Measurements from ENCODE around the gene TM9SF4. TPM values are rescaled to one million over a fixed set of nuclear protein-coding genes. Genes with fewer than 3 reads are reported as not detected.
A peak's percentile ranks its signal among the peaks of the same experiment; 100 is the strongest.

The TM9SF4 gene
- total RNA-seq, 1 donor from 2014 or later = 106 TPM

DNA sequence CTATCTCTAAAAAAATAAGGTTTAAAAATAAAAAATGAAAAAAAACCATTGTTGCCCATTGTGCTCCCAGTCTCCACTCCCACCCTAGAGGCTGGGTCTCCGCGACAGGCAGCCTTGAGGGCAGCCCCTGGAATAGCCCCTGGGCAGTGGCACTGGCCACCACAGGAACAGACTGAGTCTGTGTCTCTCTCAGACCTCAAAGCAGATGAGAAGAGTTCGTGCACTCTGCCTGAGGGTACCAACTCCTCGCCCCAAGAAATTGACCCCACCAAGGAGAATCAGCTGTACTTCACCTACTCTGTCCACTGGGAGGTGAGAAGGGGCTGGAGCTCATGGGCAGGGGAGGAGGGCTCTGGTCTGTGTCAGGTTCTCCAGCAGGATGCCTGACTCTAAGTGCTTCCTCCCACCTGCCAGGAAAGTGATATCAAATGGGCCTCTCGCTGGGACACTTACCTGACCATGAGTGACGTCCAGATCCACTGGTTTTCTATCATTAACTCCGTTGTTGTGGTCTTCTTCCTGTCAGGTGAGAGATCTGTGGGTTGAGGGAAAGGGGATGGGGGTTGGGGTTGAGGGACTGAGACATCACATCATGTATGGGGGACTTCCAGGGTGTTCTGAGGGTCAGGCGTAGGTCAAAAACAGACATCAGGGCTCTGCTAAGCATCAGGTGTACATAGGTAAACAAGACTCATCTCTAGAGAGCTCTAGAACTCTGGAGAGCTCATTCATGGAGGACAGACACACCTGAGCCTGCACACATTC, 35.6 kb downstream of the TM9SF4 start:
- Mint-ChIP-seq H3K4me1 (ENCODE audit: low read depth, unreplicated experiment) (peaks cover 2% of the 10 kb centered on the region), H3K9me3 (ENCODE audit: unreplicated experiment) (peaks cover 6% of the 10 kb centered on the region), H3K27me3 (ENCODE audit: unreplicated experiment) (peaks cover 2% of the 10 kb centered on the region), H3K27ac (ENCODE audit: unreplicated experiment) (no peak overlapping the region), H3K4me3 (ENCODE audit: unreplicated experiment) (no peak overlapping the region), H3K36me3 (ENCODE audit: unreplicated experiment) (peaks cover 13% of the 10 kb centered on the region)
- DNase-seq = no peak
- TF ChIP-seq CTCF (IDR thresholded peaks at IDR 0.05; ENCODE audit: partially characterized antibody, unreplicated experiment) = no peak

DNA sequence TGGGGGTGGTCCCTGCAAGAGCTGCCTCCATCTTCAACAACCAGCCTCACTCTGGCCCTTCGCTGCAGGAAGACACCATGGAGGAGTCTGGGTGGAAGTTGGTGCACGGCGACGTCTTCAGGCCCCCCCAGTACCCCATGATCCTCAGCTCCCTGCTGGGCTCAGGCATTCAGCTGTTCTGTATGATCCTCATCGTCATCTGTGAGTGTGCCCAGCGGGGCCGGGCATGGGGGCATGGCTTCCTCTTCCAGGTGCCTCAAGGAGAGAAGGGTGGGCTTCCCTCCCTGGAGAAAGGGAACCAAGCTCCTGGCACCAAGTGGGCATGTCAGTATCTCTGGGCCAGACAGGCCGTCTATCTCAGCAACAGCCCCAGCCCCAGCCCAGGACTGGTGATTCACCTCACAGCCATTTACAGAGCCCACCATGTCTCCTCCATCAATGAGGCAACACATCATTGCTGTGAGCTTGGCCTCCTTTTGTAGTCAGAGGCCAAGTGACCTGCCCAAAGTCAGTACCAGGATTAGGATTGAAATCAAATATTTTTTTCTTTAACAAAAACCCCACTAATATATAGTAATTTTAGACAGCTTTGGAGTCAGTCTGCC, 40.2 kb downstream of the TM9SF4 start:
- Mint-ChIP-seq H3K36me3 (ENCODE audit: unreplicated experiment) (peaks cover 10% of the 10 kb centered on the region), H3K27ac (ENCODE audit: unreplicated experiment) (no peak overlapping the region), H3K4me1 (ENCODE audit: low read depth, unreplicated experiment) (peaks cover 2% of the 10 kb centered on the region), H3K9me3 (ENCODE audit: unreplicated experiment) (no peaks in the 10 kb centered on the region), H3K4me3 (ENCODE audit: unreplicated experiment) (no peak overlapping the region), H3K27me3 (ENCODE audit: unreplicated experiment) (peaks cover 3% of the 10 kb centered on the region)
- no peak for TF ChIP-seq CTCF (IDR thresholded peaks at IDR 0.05; ENCODE audit: partially characterized antibody, unreplicated experiment)
- DNase-seq = peak; percentile 6

DNA sequence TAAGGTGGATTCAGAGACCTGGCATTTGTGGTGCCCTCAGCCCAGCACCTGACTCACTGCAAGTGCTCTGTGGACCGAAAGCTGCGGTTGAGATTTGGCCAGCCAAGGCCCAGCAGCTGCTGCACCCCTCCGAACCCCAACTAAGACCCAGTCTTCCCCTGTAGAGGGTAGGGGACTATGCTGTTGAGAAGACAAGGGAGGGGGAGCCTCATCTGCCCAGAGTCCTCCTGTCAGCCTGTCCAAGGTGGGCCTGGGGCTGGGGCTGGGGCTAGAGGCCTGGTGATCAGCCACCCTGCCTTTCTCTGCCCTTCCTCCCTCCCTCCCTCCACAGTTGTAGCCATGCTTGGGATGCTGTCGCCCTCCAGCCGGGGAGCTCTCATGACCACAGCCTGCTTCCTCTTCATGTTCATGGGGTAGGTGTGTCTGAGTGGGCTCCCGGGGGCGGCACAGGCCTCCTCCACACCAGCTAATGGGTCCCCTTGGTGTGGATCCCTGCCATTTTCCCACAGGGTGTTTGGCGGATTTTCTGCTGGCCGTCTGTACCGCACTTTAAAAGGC, 40.9 kb downstream of the TM9SF4 start:
- H3K36me3 Mint-ChIP-seq (ENCODE audit: unreplicated experiment) = peaks cover 9% of the 10 kb centered on the region
- no peak overlapping the region for H3K4me3 Mint-ChIP-seq (ENCODE audit: unreplicated experiment)
- peaks cover 5% of the 10 kb centered on the region for H3K27me3 Mint-ChIP-seq (ENCODE audit: unreplicated experiment)
- no peak overlapping the region for H3K27ac Mint-ChIP-seq (ENCODE audit: unreplicated experiment)
- peak; percentile 17 for DNase-seq
- H3K9me3 Mint-ChIP-seq (ENCODE audit: unreplicated experiment) = no peaks in the 10 kb centered on the region
- no peak for TF ChIP-seq CTCF (IDR thresholded peaks at IDR 0.05; ENCODE audit: partially characterized antibody, unreplicated experiment)
- peaks cover 9% of the 10 kb centered on the region for H3K4me1 Mint-ChIP-seq (ENCODE audit: low read depth, unreplicated experiment)

- TF ChIP-seq CTCF (IDR thresholded peaks at IDR 0.05; ENCODE audit: partially characterized antibody, unreplicated experiment) = no peak
- Mint-ChIP-seq H3K9me3 (ENCODE audit: unreplicated experiment) (no peaks in the 10 kb centered on the region), H3K36me3 (ENCODE audit: unreplicated experiment) (no peaks in the 10 kb centered on the region), H3K27ac (ENCODE audit: unreplicated experiment) (no peak overlapping the region), H3K4me1 (ENCODE audit: low read depth, unreplicated experiment) (peaks cover 12% of the 10 kb centered on the region), H3K27me3 (ENCODE audit: unreplicated experiment) (peaks cover 5% of the 10 kb centered on the region), H3K4me3 (ENCODE audit: unreplicated experiment) (no peak overlapping the region)
- DNase-seq = peak; percentile 7
Observed at GRCh38 chr20:32152421-32153155, 43.1 kb downstream of the TM9SF4 start.

Measured in glutamatergic neuron (in vitro differentiated cells).